Measurements from ENCODE around the gene VCAN. TPM values are rescaled to one million over a fixed set of nuclear protein-coding genes. Genes with fewer than 3 reads are reported as not detected.

VCAN gene
- total RNA-seq, 1 donor from 2014 or later, result 203 TPM

GRCh38 chr5:83549076-83549475 lies 77.5 kb downstream of the VCAN start:
- Mint-ChIP-seq H3K27ac (ENCODE audit: unreplicated experiment) (no peak overlapping the region), H3K27me3 (ENCODE audit: unreplicated experiment) (no peaks in the 10 kb centered on the region), H3K9me3 (ENCODE audit: unreplicated experiment) (no peaks in the 10 kb centered on the region), H3K4me3 (ENCODE audit: unreplicated experiment) (no peak overlapping the region), H3K36me3 (ENCODE audit: low read depth, unreplicated experiment) (peaks cover 8% of the 10 kb centered on the region), H3K4me1 (ENCODE audit: unreplicated experiment) (no peaks in the 10 kb centered on the region)
- no peak for DNase-seq (ENCODE audit: low spot score)
- TF ChIP-seq CTCF (IDR thresholded peaks at IDR 0.05; ENCODE audit: unreplicated experiment), result no peak

- TF ChIP-seq CTCF (IDR thresholded peaks at IDR 0.05; ENCODE audit: unreplicated experiment), result no peak
- Mint-ChIP-seq H3K4me1 (ENCODE audit: unreplicated experiment) (no peaks in the 10 kb centered on the region), H3K4me3 (ENCODE audit: unreplicated experiment) (no peak overlapping the region), H3K9me3 (ENCODE audit: unreplicated experiment) (no peaks in the 10 kb centered on the region), H3K36me3 (ENCODE audit: low read depth, unreplicated experiment) (peaks cover 13% of the 10 kb centered on the region), H3K27ac (ENCODE audit: unreplicated experiment) (no peak overlapping the region), H3K27me3 (ENCODE audit: unreplicated experiment) (no peaks in the 10 kb centered on the region)
- no peak for DNase-seq (ENCODE audit: low spot score)
Observed at GRCh38 chr5:83549674-83550073, 78.1 kb downstream of the VCAN start.

GRCh38 chr5:83551821-83552220 lies 80.3 kb downstream of the VCAN start:
- Mint-ChIP-seq H3K27ac (ENCODE audit: unreplicated experiment) (no peak overlapping the region), H3K4me1 (ENCODE audit: unreplicated experiment) (no peaks in the 10 kb centered on the region)

GRCh38 chr5:83552275-83552674 lies 80.7 kb downstream of the VCAN start:
- DNase-seq (ENCODE audit: low spot score), result no peak
- no peaks in the 10 kb centered on the region for H3K9me3 Mint-ChIP-seq (ENCODE audit: unreplicated experiment)
- H3K36me3 Mint-ChIP-seq (ENCODE audit: low read depth, unreplicated experiment), result peaks cover 11% of the 10 kb centered on the region
- H3K27me3 Mint-ChIP-seq (ENCODE audit: unreplicated experiment), result no peaks in the 10 kb centered on the region
- no peak for TF ChIP-seq CTCF (IDR thresholded peaks at IDR 0.05; ENCODE audit: unreplicated experiment)
- H3K4me1 Mint-ChIP-seq (ENCODE audit: unreplicated experiment), result no peaks in the 10 kb centered on the region
- no peak overlapping the region for H3K27ac Mint-ChIP-seq (ENCODE audit: unreplicated experiment)
- no peak overlapping the region for H3K4me3 Mint-ChIP-seq (ENCODE audit: unreplicated experiment)

More at GRCh38 chr5:83551821-83552220, 80.3 kb downstream of the VCAN start:
- no peak for DNase-seq (ENCODE audit: low spot score)
- peaks cover 13% of the 10 kb centered on the region for H3K36me3 Mint-ChIP-seq (ENCODE audit: low read depth, unreplicated experiment)
- no peak overlapping the region for H3K4me3 Mint-ChIP-seq (ENCODE audit: unreplicated experiment)
- H3K27me3 Mint-ChIP-seq (ENCODE audit: unreplicated experiment), result no peaks in the 10 kb centered on the region
- TF ChIP-seq CTCF (IDR thresholded peaks at IDR 0.05; ENCODE audit: unreplicated experiment), result no peak
- no peaks in the 10 kb centered on the region for H3K9me3 Mint-ChIP-seq (ENCODE audit: unreplicated experiment)

- no peak overlapping the region for H3K4me3 Mint-ChIP-seq (ENCODE audit: unreplicated experiment)
- H3K27me3 Mint-ChIP-seq (ENCODE audit: unreplicated experiment), result no peaks in the 10 kb centered on the region
- no peak overlapping the region for H3K27ac Mint-ChIP-seq (ENCODE audit: unreplicated experiment)
- TF ChIP-seq CTCF (IDR thresholded peaks at IDR 0.05; ENCODE audit: unreplicated experiment), result no peak
- H3K9me3 Mint-ChIP-seq (ENCODE audit: unreplicated experiment), result no peaks in the 10 kb centered on the region
- H3K4me1 Mint-ChIP-seq (ENCODE audit: unreplicated experiment), result no peaks in the 10 kb centered on the region
- H3K36me3 Mint-ChIP-seq (ENCODE audit: low read depth, unreplicated experiment), result peaks cover 11% of the 10 kb centered on the region
- DNase-seq (ENCODE audit: low spot score), result no peak
Observed at GRCh38 chr5:83553000-83553486, 81.5 kb downstream of the VCAN start.

Data from endothelial cell (in vitro differentiated cells).